GM21528 (cell line): Measurements from ENCODE around the gene CENPF.
A peak's percentile ranks its signal among the peaks of the same experiment; 100 is the strongest.
"Not testable (repeated sequence)": the region's sequence is repeated elsewhere in the genome, so short reads cannot be mapped to it uniquely, and the experiment has no call there.

Experiments
- ATAC-seq: cut with Tn5 transposase; IDR thresholded peaks from one replicate; pipeline ENCODE4 v1.9.1; 2021; ENCODE audit warnings: mild to moderate bottlenecking, moderate library complexity; ENCODE audit not compliant: unreplicated experiment, low FRiP score

CENPF gene

GRCh38 chr1:214583824-214584554 is 19.0 kb upstream of the CENPF start:
- no peak for ATAC-seq

GRCh38 chr1:214584805-214585766 is 17.9 kb upstream of the CENPF start:
- ATAC-seq, result peak; percentile 76

- no peak for ATAC-seq
These were observed 16.4 kb upstream of the CENPF start for GRCh38 chr1:214586621-214587020.

GRCh38 chr1:214587165-214587564 is 15.8 kb upstream of the CENPF start:
- no peak for ATAC-seq

- no peak for ATAC-seq
These were observed 13.9 kb upstream of the CENPF start for GRCh38 chr1:214588963-214589597.

GRCh38 chr1:214590696-214591095 is 12.3 kb upstream of the CENPF start:
- ATAC-seq, result no peak

GRCh38 chr1:214591918-214592317 is 11.1 kb upstream of the CENPF start:
- ATAC-seq, result not testable (repeated sequence)

GRCh38 chr1:214593158-214593557 is 9.8 kb upstream of the CENPF start:
- ATAC-seq, result no peak

- ATAC-seq, result no peak
These were observed 841 bp downstream of the CENPF start for GRCh38 chr1:214603819-214604252.

- ATAC-seq, result no peak
These were observed 1.5 kb downstream of the CENPF start for GRCh38 chr1:214604523-214604922.

- ATAC-seq, result not testable (repeated sequence)
These were observed 2.5 kb downstream of the CENPF start for GRCh38 chr1:214605484-214605883.

- not testable (repeated sequence) for ATAC-seq
These were observed 3.2 kb downstream of the CENPF start for GRCh38 chr1:214605933-214606925.

GRCh38 chr1:214607492-214608215 is 4.7 kb downstream of the CENPF start:
- ATAC-seq, result not testable (repeated sequence)

- not testable (repeated sequence) for ATAC-seq
These were observed 5.3 kb downstream of the CENPF start for GRCh38 chr1:214608216-214608783.

- not testable (repeated sequence) for ATAC-seq
These were observed 5.8 kb downstream of the CENPF start for GRCh38 chr1:214608817-214609216.

GRCh38 chr1:214609692-214610091 is 6.7 kb downstream of the CENPF start:
- no peak for ATAC-seq

- ATAC-seq, result not testable (repeated sequence)
These were observed 7.1 kb downstream of the CENPF start for GRCh38 chr1:214610136-214610535.

- no peak for ATAC-seq
These were observed 12.1 kb downstream of the CENPF start for GRCh38 chr1:214615109-214615508.

GRCh38 chr1:214615871-214616270 is 12.9 kb downstream of the CENPF start:
- no peak for ATAC-seq
